ENCODE measurements around the gene CFAP20DC. TPM values are rescaled to one million over a fixed set of nuclear protein-coding genes. Genes with fewer than 3 reads are reported as not detected.

Gene CFAP20DC
- total and polyA plus RNA-seq, 2 of the 4 experiments (the other 2 are of a cell fraction): 1.2 to 1.6 TPM

- ATAC-seq (ENCODE audit: low read depth) (no peak), DNase-seq (peak; percentile 28)
- no CpG with 5 or more reads among the region's 1 CpG for WGBS, 2 experiments (ENCODE audit: extremely low coverage in 2 of 2, insufficient read length in 1 of 2)
- Histone ChIP-seq H3K18ac (ENCODE audit: low read depth, low read length) (no peak overlapping the region; the same call in 1 of the 2 replicates), H2BK20ac (ENCODE audit: low read depth, low read length) (no peak overlapping the region), H3K9me1 (ENCODE audit: insufficient read depth, low read length) (peaks cover 9% of the 10 kb centered on the region; the same call in 1 of the 2 replicates), H3K14ac (replicated peaks; ENCODE audit: low read depth, low read length) (no peak overlapping the region), H3K36me3 (ENCODE audit: control insufficient read depth, insufficient read depth, low read length) (no peaks in the 10 kb centered on the region), H3K9ac (ENCODE audit: low read depth, low read length) (no peak overlapping the region), H3K27me3 (ENCODE audit: control insufficient read depth, insufficient read depth, low read length) (no peaks in the 10 kb centered on the region), H3K27ac (ENCODE audit: insufficient read depth, low read length) (no peak overlapping the region), H3K4me2 (ENCODE audit: low read depth, low read length) (no peak overlapping the region), H2BK5ac (ENCODE audit: low read depth, low read length, poor library complexity, severe bottlenecking) (no peak overlapping the region), H3K79me1 (ENCODE audit: low read depth in 1 of 2, low read length in 2 of 2) (no peaks in the 10 kb centered on the region), H2AK5ac (ENCODE audit: low read depth, low read length) (no peak overlapping the region), H2BK120ac (ENCODE audit: low read depth, low read length) (peak overlapping the region; percentile 36; the same call in 1 of the 2 replicates), H3K9me3 (ENCODE audit: control insufficient read depth, insufficient read depth, low read length) (no peaks in the 10 kb centered on the region), H3K56ac (ENCODE audit: extremely low read depth, insufficient read depth, low read length) (no peak overlapping the region), H2AFZ (replicated peaks; ENCODE audit: low read length, poor library complexity) (no peak overlapping the region), H2AK9ac (replicated peaks; ENCODE audit: low read depth, low read length, poor library complexity) (no peak overlapping the region), H4K8ac (ENCODE audit: low read depth in 2 of 2, low read length in 2 of 2) (peak overlapping the region in 1 of 2 experiments; percentile 68; a peak in 1 of 4 replicates), H4K91ac (ENCODE audit: insufficient read depth, low read depth, low read length) (no peak overlapping the region), H2BK15ac (ENCODE audit: low read depth, low read length) (peak overlapping the region; percentile 79; the same call in 1 of the 3 replicates), H3K4me3 (ENCODE audit: insufficient read depth, low read depth, low read length) (no peak overlapping the region), H3K23ac (ENCODE audit: low read depth, low read length) (no peak overlapping the region), H4K5ac (ENCODE audit: low read depth, low read length) (no peak overlapping the region), H3K4me1 (ENCODE audit: control insufficient read depth, insufficient read depth, low read length) (peaks cover 10% of the 10 kb centered on the region), H4K20me1 (ENCODE audit: insufficient read depth, low read length) (no peaks in the 10 kb centered on the region), H3K4ac (ENCODE audit: low read depth, low read length) (no peak overlapping the region; the same call in 1 of the 2 replicates)
- POLR2A ChIA-PET (ENCODE audit: unreplicated experiment): no interaction called here
- dilution Hi-C loops (cut with HindIII; ENCODE audit: low sequenced_read_pairs, unreplicated experiment) (no loop called here), in situ Hi-C loops (cut with MboI; ENCODE audit: low sequenced_read_pairs) (loop anchor here (10.0 to 25.0 kb wide), 4 partner anchors 205 to 813 kb away; no protein-coding TSS in a partner anchor), intact Hi-C loops (cut with micrococcal nuclease) (loop anchor here (5.0 to 10.0 kb wide), 2 partner anchors 198 to 425 kb away; no protein-coding TSS in a partner anchor)
- TF ChIP-seq CEBPB (IDR thresholded peaks at IDR 0.05; ENCODE audit: low read depth, low read length): no peak
- TF ChIP-seq, protein P1, sequence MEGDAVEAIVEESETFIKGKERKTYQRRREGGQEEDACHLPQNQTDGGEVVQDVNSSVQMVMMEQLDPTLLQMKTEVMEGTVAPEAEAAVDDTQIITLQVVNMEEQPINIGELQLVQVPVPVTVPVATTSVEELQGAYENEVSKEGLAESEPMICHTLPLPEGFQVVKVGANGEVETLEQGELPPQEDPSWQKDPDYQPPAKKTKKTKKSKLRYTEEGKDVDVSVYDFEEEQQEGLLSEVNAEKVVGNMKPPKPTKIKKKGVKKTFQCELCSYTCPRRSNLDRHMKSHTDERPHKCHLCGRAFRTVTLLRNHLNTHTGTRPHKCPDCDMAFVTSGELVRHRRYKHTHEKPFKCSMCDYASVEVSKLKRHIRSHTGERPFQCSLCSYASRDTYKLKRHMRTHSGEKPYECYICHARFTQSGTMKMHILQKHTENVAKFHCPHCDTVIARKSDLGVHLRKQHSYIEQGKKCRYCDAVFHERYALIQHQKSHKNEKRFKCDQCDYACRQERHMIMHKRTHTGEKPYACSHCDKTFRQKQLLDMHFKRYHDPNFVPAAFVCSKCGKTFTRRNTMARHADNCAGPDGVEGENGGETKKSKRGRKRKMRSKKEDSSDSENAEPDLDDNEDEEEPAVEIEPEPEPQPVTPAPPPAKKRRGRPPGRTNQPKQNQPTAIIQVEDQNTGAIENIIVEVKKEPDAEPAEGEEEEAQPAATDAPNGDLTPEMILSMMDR (conservative IDR thresholded peaks at IDR 0.05; ENCODE audit: low read depth, low read length): no peak
- no peak for TF ChIP-seq MAFK (IDR thresholded peaks at IDR 0.05; ENCODE audit: low read depth, low read length)
- TF ChIP-seq NFE2L2 (IDR thresholded peaks at IDR 0.05; ENCODE audit: low read depth, low read length): no peak
- no peak for TF ChIP-seq RFX5 (IDR thresholded peaks at IDR 0.05; ENCODE audit: low read depth, low read length)
- TF ChIP-seq POLR2A (IDR thresholded peaks at IDR 0.05; ENCODE audit: low read depth, low read length): no peak
- no peak for TF ChIP-seq RAD21 (IDR thresholded peaks at IDR 0.05; ENCODE audit: low read length)
- TF ChIP-seq, protein P2, sequence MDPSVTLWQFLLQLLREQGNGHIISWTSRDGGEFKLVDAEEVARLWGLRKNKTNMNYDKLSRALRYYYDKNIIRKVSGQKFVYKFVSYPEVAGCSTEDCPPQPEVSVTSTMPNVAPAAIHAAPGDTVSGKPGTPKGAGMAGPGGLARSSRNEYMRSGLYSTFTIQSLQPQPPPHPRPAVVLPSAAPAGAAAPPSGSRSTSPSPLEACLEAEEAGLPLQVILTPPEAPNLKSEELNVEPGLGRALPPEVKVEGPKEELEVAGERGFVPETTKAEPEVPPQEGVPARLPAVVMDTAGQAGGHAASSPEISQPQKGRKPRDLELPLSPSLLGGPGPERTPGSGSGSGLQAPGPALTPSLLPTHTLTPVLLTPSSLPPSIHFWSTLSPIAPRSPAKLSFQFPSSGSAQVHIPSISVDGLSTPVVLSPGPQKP (IDR thresholded peaks at IDR 0.05; ENCODE audit: borderline replicate concordance, low read depth, low read length): no peak
- no peak for TF ChIP-seq FOS (IDR thresholded peaks at IDR 0.05; ENCODE audit: low read depth, low read length)
- no peak for TF ChIP-seq RCOR1 (IDR thresholded peaks at IDR 0.05; ENCODE audit: insufficient replicate concordance, low read length)
- no peak for TF ChIP-seq USF2 (IDR thresholded peaks at IDR 0.05; ENCODE audit: low read depth, low read length)
- TF ChIP-seq MXI1 (IDR thresholded peaks at IDR 0.05; ENCODE audit: borderline replicate concordance, low read depth, low read length): no peak
- CTCF ChIA-PET: interaction anchor here (3.0 kb wide), 1 partner anchor 53 kb away, joined by 12 read pairs; no protein-coding TSS in a partner anchor
- no TSS peak for BruUV-seq (replicated peaks)
Observed at GRCh38 chr3:58999774-59000160, 50.1 kb downstream of the CFAP20DC start.
